Jurkat, Clone E6-1 (cell line): ENCODE results near the gene AP1B1. TPM values are rescaled to one million over a fixed set of nuclear protein-coding genes. Genes with fewer than 3 reads are reported as not detected.
"Not testable (repeated sequence)": the region's sequence is repeated elsewhere in the genome, so short reads cannot be mapped to it uniquely, and the experiment has no call there.

ENCODE experiments used
- DNase-seq: peaks from one replicate; pipeline ENCODE4 v3.0.0-alpha.2; 2011; ENCODE audit warnings: low read depth, low spot score
- H3K4me3 ChIP-seq: 2 replicates; pipeline ENCODE4 v1.5.1; 2011; ENCODE audit warnings: mild to moderate bottlenecking, low read length, control low read depth, moderate library complexity
- polyA plus RNA-seq: library from polyadenylated mRNA; unstranded; fragments of >200 nt; gene quantifications from one replicate; pipeline ENCODE4 v1.2.1, GENCODE V29; 2012; ENCODE audit warnings: missing spikeins; ENCODE audit not compliant: insufficient read length, insufficient read depth

AP1B1 gene
- polyA plus RNA-seq: 42.2 TPM

- H3K4me3 ChIP-seq: peak within 1 kb of the TSS; percentile 86
These were observed at the start of gene AP1B1 for GRCh38 chr22:29387921-29388758. AP1B1 (minus strand) TSS chr22:29388570; CDS start chr22:29367243, 21,327 bp downstream.

DNA sequence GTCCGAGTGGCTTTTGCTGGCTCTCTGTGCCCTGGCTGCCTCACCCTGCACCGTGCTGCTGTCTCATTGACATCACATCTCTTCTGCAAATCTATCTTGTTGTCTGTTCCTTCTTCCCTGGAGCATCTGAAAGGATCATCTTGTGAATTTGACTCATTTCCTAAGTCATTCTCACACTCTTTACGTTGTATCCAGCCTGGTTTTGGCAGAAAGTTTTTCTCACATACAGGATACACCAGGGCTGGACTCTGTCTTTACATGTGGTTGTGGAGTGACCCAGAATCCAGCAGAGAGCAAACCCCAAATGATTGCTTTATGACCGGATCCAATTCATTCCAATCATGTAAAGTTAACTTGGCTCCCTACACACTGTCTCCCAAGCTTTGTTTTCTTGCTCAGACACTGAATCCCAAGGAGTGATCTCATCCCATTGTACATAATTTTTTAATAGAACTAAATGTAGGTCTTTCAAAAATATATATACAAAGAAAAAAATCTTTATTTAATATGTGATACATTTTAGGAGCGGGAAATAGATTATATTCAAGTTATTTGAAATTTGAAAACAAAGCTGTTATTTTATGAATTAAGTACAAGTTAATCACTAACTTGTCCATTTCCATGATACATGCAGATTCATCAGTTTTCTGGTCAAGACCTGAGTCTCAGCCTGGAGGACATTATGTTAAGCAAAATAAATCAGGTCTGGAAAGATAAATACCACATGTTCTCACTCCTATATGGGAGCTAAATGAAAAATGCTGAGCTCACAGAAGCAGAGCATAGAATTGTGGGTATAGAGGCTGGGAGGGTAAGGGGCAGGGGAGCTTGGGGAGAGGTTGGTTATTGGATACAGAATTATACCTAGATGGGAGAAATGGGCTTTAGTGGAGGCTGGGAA, 47.1 kb upstream of the AP1B1 start:
- DNase-seq: no peak

More at GRCh38 chr22:29387921-29388758, at the start of gene AP1B1:
- peak; percentile 88 for DNase-seq

DNA sequence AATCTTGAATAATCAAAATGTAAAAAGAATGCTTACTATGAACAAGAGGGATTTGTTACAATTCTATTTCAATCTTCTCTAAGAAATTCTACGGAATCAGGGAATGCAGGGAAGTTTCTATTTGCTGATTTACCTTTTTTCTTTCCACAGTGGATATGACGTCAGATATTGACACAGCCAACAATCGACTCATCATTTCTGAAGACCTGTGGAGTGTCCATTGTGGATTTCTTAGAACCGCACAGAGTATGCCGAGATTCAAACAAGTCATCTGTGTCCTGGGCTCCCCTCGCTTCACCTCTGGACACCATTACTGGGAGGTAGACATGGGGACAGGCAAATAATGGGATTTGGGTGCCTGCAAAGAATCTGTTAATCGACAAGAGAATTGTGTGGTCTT, 45.9 kb upstream of the AP1B1 start:
- H3K4me3 ChIP-seq: no peak overlapping the region
- DNase-seq: no peak

More for the DNA sequence above, 47.1 kb upstream of the AP1B1 start:
- no peak overlapping the region for H3K4me3 ChIP-seq

- DNase-seq: no peak
- H3K4me3 ChIP-seq: no peak overlapping the region
These were observed 45.5 kb upstream of the AP1B1 start for GRCh38 chr22:29433856-29434255.

GRCh38 chr22:29431986-29432385, 43.6 kb upstream of the AP1B1 start:
- DNase-seq: no peak
- H3K4me3 ChIP-seq: no peak overlapping the region

- H3K4me3 ChIP-seq: no peak overlapping the region
- no peak for DNase-seq
These were observed 38.9 kb upstream of the AP1B1 start for GRCh38 chr22:29427176-29427760.

GRCh38 chr22:29426476-29426875, 38.1 kb upstream of the AP1B1 start:
- H3K4me3 ChIP-seq: no peak overlapping the region
- no peak for DNase-seq

DNA sequence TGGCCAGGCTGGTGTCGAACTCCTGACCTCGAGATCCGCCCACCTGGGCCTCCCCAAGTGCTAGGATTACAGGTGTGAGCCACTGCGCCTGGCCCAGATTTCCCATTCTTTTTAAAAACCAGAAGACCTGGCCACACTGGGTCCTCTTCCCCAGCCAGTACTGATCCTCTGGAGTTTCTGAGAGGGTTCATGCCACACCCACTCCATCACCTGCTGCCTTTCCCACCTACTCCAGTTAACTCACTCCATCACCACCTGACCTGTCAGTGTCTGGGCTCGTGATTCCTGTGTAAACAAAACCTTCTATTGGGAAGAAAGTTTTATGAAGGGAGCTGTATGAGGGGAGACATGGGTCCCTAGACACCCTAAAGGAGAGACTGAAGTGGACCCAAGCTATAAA, 30.3 kb upstream of the AP1B1 start:
- not testable (repeated sequence) for H3K4me3 ChIP-seq, DNase-seq

DNA sequence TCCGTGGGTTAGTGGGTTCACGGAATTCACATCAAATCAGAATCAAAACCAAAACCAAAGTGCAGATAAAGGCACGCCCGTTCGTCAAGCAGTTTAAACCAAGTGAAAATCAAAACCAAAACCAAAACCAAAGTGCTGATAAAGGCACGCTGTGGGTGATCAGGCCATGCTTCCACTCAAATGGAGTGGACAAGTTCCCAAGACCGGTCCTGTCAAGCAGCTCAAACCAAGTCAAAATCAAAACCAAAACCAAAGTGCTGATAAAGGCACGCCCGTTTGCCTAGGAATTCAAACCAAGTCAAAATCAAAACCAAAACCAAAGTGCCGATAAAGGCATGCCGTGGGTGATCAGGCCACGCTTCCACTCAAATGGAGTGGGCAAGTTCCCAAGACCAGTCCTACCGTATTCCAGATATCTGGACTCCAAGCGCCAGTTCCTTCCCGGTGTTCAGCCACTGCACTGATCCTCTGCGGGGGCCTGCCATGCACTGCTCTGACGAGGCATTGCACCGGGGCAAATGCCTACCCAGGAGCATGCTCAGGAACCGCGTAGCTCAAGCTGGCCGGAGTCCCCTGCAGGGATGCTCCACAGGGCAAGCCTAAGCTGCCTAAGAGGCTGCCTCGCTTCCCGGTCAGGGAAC, 26.7 kb upstream of the AP1B1 start:
- peak; percentile 61 for DNase-seq
- peak overlapping the region; percentile 60 for H3K4me3 ChIP-seq

- not testable (repeated sequence) for H3K4me3 ChIP-seq, DNase-seq
These were observed 24.4 kb upstream of the AP1B1 start for GRCh38 chr22:29412772-29413171.

DNA sequence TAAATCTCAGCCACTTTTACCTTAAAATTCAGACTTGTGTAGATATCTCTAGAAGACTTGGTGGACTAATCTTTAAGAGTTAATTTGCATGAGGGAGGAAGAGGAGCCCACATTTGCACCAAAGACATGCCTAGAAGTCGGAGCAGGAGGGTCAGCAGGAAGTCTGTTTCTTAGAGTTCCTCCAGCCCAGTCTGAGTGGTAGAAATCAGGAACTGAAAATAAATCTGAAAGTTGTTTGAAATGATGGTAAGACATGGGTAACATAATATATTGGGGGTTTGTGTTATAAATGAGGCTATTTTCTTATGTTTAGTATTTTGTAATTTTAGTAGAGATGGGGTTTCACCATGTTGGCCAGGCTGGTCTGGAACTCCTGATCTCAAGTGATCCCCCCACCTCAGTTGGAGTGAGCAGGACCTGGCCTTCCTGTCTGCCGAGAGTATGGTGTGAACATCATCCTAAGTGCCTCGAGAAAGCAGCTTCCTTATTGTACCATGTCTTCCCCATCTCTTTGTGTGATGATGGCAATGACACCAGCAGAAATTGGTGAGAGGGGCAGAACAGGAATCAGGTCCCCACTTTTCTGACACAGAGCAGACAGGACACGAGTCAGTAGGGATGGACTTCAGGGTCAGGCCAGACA, 23.3 kb upstream of the AP1B1 start:
- not testable (repeated sequence) for H3K4me3 ChIP-seq, DNase-seq

GRCh38 chr22:29408940-29409339, 20.6 kb upstream of the AP1B1 start:
- DNase-seq: no peak
- no peak overlapping the region for H3K4me3 ChIP-seq

- not testable (repeated sequence) for H3K4me3 ChIP-seq, DNase-seq
These were observed 13.2 kb upstream of the AP1B1 start for GRCh38 chr22:29401538-29401937.

- no peak overlapping the region for H3K4me3 ChIP-seq
- DNase-seq: no peak
These were observed 12.2 kb upstream of the AP1B1 start for GRCh38 chr22:29400576-29400975.

- H3K4me3 ChIP-seq: no peak overlapping the region
- DNase-seq: no peak
These were observed 9.4 kb upstream of the AP1B1 start for GRCh38 chr22:29397791-29398190.

GRCh38 chr22:29396126-29396525, 7.8 kb upstream of the AP1B1 start:
- DNase-seq: no peak
- no peak overlapping the region for H3K4me3 ChIP-seq

GRCh38 chr22:29394931-29395581, 6.7 kb upstream of the AP1B1 start:
- H3K4me3 ChIP-seq: no peak overlapping the region
- DNase-seq: peak; percentile 73

- H3K4me3 ChIP-seq: no peak overlapping the region
- DNase-seq: no peak
These were observed 4.7 kb upstream of the AP1B1 start for GRCh38 chr22:29393019-29393608.
